Measurements from ENCODE around the gene KIF2B. TPM values are rescaled to one million over a fixed set of nuclear protein-coding genes. Genes with fewer than 3 reads are reported as not detected.

Gene KIF2B
- polyA plus RNA-seq, 3 donors: not detected

DNA sequence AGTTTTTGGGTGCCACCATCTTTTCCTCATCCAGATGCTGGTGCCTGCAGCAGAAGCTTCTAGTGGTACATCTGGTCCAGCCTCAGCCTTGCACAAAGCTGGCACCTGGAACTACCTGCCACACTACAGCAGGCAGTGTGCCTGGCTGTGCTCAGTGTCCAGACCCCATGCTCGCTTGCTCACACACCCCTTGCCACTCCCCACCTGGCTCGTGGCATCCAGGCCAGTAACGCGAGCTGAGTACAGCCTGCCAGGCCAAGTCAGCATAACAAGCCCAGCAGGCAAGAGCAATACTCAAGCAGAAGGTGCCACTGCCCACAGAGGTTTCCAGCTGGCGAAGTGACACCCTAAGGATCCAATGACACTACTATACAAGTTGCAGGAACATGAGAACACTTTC, 29.7 kb upstream of the KIF2B start:
- H3K4me2 ChIP-seq (replicated peaks; ENCODE audit: extremely low read depth, low read length, poor library complexity, severe bottlenecking): no peak overlapping the region
- no peak overlapping the region for H3K4me3 ChIP-seq (replicated peaks in 1 of 3; ENCODE audit: low read depth in 2 of 3, low read length in 3 of 3)
- peaks cover 0 to 3% (median 0%) of the 10 kb centered on the region in 3 donors for H3K27me3 Mint-ChIP-seq (ENCODE audit: low read depth in 3 of 3)
- H3K27ac Mint-ChIP-seq: no peak overlapping the region
- H3K4me1 Mint-ChIP-seq: no peaks in the 10 kb centered on the region
- intact Hi-C loops (cut with micrococcal nuclease): no loop called here
- no peaks in the 10 kb centered on the region for H3K4me1 ChIP-seq (ENCODE audit: control insufficient read depth in 1 of 2, insufficient read depth in 2 of 2, low read length in 2 of 2)
- no peaks in the 10 kb centered on the region for H3K36me3 Mint-ChIP-seq
- no peak overlapping the region for H3K4me3 Mint-ChIP-seq
- H3K79me2 ChIP-seq (ENCODE audit: insufficient read depth, low read length): no peaks in the 10 kb centered on the region
- H3K9me3 Mint-ChIP-seq: peaks cover 1 to 14% (median 7%) of the 10 kb centered on the region in 7 donors
- no peak for DNase-seq
- H4K20me1 ChIP-seq (ENCODE audit: insufficient read depth, low read length): no peaks in the 10 kb centered on the region
- no peak overlapping the region for H2AFZ ChIP-seq (ENCODE audit: insufficient read depth, low read depth, low read length, poor library complexity, severe bottlenecking)
- peaks cover 7 to 15% of the 10 kb centered on the region in 2 donors for H3K9me3 ChIP-seq (replicated peaks in 1 of 2; ENCODE audit: control insufficient read depth in 1 of 2, insufficient read depth in 1 of 2, low read length in 2 of 2)
- WGBS (ENCODE audit: insufficient coverage): 95% methylated on average over 5 of the region's 5 CpGs
- no peaks in the 10 kb centered on the region for H3K36me3 ChIP-seq (replicated peaks in 1 of 2; ENCODE audit: control insufficient read depth in 1 of 2, insufficient read depth in 2 of 2, low read length in 2 of 2)
- H3K9ac ChIP-seq (ENCODE audit: insufficient read depth, low read length, poor library complexity, severe bottlenecking): no peak overlapping the region
- no peaks in the 10 kb centered on the region for H3K27me3 ChIP-seq (ENCODE audit: control insufficient read depth in 2 of 2, insufficient read depth in 2 of 2, low read length in 2 of 2)
- TF ChIP-seq, protein P1, sequence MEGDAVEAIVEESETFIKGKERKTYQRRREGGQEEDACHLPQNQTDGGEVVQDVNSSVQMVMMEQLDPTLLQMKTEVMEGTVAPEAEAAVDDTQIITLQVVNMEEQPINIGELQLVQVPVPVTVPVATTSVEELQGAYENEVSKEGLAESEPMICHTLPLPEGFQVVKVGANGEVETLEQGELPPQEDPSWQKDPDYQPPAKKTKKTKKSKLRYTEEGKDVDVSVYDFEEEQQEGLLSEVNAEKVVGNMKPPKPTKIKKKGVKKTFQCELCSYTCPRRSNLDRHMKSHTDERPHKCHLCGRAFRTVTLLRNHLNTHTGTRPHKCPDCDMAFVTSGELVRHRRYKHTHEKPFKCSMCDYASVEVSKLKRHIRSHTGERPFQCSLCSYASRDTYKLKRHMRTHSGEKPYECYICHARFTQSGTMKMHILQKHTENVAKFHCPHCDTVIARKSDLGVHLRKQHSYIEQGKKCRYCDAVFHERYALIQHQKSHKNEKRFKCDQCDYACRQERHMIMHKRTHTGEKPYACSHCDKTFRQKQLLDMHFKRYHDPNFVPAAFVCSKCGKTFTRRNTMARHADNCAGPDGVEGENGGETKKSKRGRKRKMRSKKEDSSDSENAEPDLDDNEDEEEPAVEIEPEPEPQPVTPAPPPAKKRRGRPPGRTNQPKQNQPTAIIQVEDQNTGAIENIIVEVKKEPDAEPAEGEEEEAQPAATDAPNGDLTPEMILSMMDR (IDR thresholded peaks at IDR 0.05): no peak
- H3K27ac ChIP-seq (ENCODE audit: low read depth in 1 of 2, low read length in 2 of 2): no peak overlapping the region

DNA sequence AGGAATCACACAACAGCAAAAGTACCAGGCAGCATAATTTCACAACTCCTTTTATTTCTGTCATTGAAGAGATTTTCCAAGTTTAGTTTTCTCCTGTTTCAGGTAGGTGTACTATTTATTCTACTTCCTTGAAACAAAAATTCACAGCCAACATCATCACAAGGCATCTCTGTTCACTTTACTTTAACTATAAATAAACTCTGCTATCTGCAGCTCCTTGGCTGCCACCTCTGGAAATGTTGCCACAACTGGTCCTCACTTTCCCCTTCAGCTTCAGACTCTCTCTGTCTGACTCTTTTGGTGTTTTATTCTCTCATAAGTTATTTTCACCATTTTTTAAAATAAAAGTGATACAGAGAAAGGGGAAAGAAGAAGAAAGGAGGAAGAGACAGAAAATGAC, 27.9 kb upstream of the KIF2B start:
- H3K36me3 ChIP-seq (replicated peaks in 1 of 2; ENCODE audit: control insufficient read depth in 1 of 2, insufficient read depth in 2 of 2, low read length in 2 of 2): no peaks in the 10 kb centered on the region
- no peak overlapping the region for H3K4me3 Mint-ChIP-seq
- no peaks in the 10 kb centered on the region for H3K4me1 ChIP-seq (ENCODE audit: control insufficient read depth in 1 of 2, insufficient read depth in 2 of 2, low read length in 2 of 2)
- H3K9me3 Mint-ChIP-seq: peaks cover 1 to 14% (median 7%) of the 10 kb centered on the region in 7 donors
- no peak overlapping the region for H3K27ac Mint-ChIP-seq
- no peaks in the 10 kb centered on the region for H3K79me2 ChIP-seq (ENCODE audit: insufficient read depth, low read length)
- H3K27me3 ChIP-seq (ENCODE audit: control insufficient read depth in 2 of 2, insufficient read depth in 2 of 2, low read length in 2 of 2): no peaks in the 10 kb centered on the region
- no peaks in the 10 kb centered on the region for H3K36me3 Mint-ChIP-seq
- H3K27ac ChIP-seq (ENCODE audit: low read depth in 1 of 2, low read length in 2 of 2): no peak overlapping the region
- H2AFZ ChIP-seq (ENCODE audit: insufficient read depth, low read depth, low read length, poor library complexity, severe bottlenecking): no peak overlapping the region
- TF ChIP-seq, protein P1 (IDR thresholded peaks at IDR 0.05): no peak
- intact Hi-C loops (cut with micrococcal nuclease): no loop called here
- peaks cover 7 to 15% of the 10 kb centered on the region in 2 donors for H3K9me3 ChIP-seq (replicated peaks in 1 of 2; ENCODE audit: control insufficient read depth in 1 of 2, insufficient read depth in 1 of 2, low read length in 2 of 2)
- H3K4me3 ChIP-seq (replicated peaks in 1 of 3; ENCODE audit: low read depth in 2 of 3, low read length in 3 of 3): no peak overlapping the region
- no peaks in the 10 kb centered on the region for H4K20me1 ChIP-seq (ENCODE audit: insufficient read depth, low read length)
- no peak overlapping the region for H3K4me2 ChIP-seq (replicated peaks; ENCODE audit: extremely low read depth, low read length, poor library complexity, severe bottlenecking)
- no peak for DNase-seq
- H3K27me3 Mint-ChIP-seq (ENCODE audit: low read depth in 3 of 3): peaks cover 0 to 3% (median 0%) of the 10 kb centered on the region in 3 donors
- no peak overlapping the region for H3K9ac ChIP-seq (ENCODE audit: insufficient read depth, low read length, poor library complexity, severe bottlenecking)
- H3K4me1 Mint-ChIP-seq: no peaks in the 10 kb centered on the region

Data from CD14-positive monocyte (primary cell).